HG03025 (cell line): ENCODE measurements around the gene MRPS35.

Experiments
- ATAC-seq: cut with Tn5 transposase; IDR thresholded peaks from one replicate; pipeline ENCODE4 v1.9.1; 2021; ENCODE audit warnings: mild to moderate bottlenecking, moderate library complexity; ENCODE audit not compliant: unreplicated experiment, low FRiP score

Gene MRPS35

DNA sequence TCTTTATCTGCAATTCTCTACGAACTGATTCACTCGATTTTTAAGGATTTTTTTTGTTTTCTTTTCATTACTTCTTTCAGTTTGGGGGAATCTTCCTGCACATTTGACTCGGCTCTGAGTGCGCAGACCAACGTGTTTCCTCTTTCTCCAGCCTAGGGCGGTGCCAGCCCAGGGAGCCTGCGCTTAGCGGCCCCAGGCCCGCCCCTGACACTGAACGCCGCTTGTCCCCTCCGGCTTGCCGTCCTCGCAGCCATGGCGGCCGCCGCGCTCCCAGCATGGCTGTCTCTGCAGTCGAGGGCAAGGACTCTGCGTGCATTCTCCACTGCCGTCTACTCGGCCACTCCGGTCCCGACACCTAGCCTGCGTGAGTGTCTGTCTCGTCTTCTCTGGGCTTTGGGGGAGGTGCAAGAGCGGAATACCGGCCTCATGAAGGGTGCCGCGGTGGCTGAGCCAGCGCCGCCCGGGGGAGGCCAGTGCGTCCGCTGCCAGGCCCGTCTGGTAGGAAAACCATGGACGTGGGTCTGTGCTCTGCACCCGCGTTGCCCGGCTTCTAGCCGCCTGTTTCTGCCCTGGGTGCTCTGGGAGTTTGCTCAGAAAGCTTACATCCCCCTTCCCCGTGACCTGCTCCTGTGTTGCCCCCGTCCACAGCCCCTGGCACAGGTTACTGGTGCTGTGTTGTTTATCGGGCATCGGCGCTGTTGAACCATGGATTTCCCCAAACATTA, at the start of gene MRPS35:
Gene MRPS35 (plus strand): TSS at position 241 of the 725 bp plus-strand sequence. CDS start 12 bp downstream, at position 253.
- peak; percentile 95 for ATAC-seq

- ATAC-seq = no peak
Observed at GRCh38 chr12:27665704-27666103, 44.9 kb upstream of the MRPS35 start.

- no peak for ATAC-seq
Observed at GRCh38 chr12:27666510-27666909, 44.1 kb upstream of the MRPS35 start.

DNA sequence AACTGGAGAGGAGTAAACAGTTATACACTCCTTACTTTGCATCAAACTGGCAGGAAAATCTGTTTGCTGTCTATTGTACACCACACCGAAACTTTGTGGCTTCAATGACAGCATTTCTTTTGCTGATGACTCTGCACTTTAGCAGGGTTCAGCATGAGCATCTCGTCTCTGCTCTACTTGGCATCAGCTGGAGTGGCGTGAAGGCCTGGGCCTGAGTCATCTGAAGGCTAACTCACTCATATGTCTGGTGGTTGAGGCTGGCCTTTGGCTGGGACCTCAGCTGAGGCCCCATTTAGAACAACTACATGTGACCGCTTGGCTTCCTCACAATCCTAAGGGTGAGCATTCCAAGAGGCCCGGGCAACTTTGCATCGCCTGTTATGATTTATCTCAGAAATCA, 43.1 kb upstream of the MRPS35 start:
- no peak for ATAC-seq

DNA sequence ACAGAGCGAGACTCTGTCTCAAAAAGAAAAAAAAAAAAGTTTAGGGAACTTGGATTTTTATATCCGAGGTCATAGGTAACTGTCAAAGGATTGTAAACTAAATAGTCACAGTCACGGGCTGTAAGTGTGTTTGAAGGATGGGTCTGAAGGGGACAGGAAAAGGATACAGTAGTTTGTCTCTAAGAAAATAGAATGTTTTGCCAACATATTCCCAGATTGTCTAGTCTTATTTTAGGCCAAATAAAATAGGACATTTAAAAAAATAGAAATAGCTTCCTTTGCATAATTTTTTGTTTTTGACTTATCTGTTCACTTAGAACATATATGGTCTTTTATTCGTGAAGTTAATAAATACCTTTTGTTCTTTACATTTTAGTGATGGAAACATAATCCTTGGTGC, 38.6 kb upstream of the MRPS35 start:
- no peak for ATAC-seq

- ATAC-seq = no peak
Observed at GRCh38 chr12:27672643-27673042, 38.0 kb upstream of the MRPS35 start.

DNA sequence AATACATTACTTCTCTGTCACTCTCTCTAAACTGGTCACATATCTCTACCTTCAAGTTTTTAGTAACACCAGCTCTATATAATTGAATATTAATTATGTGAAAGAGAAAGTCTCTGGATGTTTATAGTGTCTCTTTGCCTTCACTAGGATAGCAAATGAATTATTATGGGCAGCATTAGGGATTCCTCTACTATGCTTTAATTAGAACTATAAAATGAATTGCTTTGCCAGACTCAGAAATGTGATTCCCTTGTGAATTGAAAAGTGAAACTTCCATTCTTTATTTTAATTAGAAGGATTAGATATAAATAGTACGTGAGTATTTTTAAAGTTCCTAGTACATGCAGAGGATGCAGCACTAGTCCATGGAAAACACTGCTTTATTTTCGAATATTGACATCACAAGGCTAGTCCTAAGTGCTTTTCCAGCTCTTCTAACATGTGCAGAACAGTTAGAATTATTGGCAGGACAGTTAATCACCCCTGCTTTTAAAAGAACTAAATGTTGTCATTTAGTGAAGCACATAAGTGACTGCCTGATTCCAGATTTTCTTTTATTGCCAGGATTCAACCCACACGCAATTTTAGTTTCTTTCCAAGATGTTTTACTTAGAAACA, 37.4 kb upstream of the MRPS35 start:
- no peak for ATAC-seq

- ATAC-seq = no peak
Observed at GRCh38 chr12:27674989-27675388, 35.6 kb upstream of the MRPS35 start.

GRCh38 chr12:27680619-27681018, 30.0 kb upstream of the MRPS35 start:
- ATAC-seq = no peak

- ATAC-seq = no peak
Observed at GRCh38 chr12:27682534-27682933, 28.1 kb upstream of the MRPS35 start.

- ATAC-seq = no peak
Observed at GRCh38 chr12:27685274-27685673, 25.4 kb upstream of the MRPS35 start.

DNA sequence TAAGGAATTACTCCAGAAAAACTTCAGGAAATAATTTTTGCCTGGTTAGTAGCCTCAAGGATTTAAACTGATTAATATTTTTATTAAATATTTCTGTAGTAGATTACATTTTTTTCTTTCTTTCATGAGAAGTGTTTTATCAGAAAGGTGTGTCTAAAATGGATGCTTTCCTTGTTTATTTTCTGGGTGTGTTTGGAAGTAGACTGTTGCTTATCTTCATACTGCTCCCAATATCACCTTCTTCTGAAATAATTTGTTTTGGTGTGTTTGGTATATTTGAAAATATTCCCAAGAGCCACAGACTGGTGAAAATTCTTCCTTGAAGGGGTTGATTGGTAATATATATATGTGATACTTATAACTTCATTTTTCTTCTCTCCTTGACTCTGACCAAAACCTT, 24.5 kb upstream of the MRPS35 start:
- ATAC-seq = no peak

- no peak for ATAC-seq
Observed at GRCh38 chr12:27688671-27689070, 22.0 kb upstream of the MRPS35 start.

GRCh38 chr12:27689558-27690180, 21.0 kb upstream of the MRPS35 start:
- ATAC-seq = no peak

DNA sequence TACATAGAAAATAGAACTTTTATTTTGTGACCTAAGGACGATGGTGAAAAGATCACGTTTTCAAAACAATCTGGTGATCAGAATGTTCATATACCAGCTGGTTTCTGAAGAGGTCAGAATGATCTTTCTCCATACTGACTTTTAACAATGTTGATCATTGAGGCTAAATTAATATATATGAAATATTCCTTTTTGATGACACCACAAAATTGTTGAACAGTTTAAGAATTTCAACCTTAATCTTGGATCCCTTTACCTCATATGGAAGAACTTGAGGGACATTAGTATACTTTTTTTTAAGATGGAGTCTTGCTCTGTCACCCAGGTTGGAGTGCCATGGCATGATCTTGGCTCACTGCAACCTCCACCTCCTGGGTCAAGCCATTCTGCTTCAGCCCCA, 17.2 kb upstream of the MRPS35 start:
- no peak for ATAC-seq

- ATAC-seq = no peak
Observed at GRCh38 chr12:27695556-27696292, 14.9 kb upstream of the MRPS35 start.

GRCh38 chr12:27696293-27696652, 14.4 kb upstream of the MRPS35 start, which contains the start of gene REP15:
REP15 (plus strand) TSS chr12:27696447; CDS start chr12:27696563, 116 bp downstream.
- ATAC-seq = no peak

DNA sequence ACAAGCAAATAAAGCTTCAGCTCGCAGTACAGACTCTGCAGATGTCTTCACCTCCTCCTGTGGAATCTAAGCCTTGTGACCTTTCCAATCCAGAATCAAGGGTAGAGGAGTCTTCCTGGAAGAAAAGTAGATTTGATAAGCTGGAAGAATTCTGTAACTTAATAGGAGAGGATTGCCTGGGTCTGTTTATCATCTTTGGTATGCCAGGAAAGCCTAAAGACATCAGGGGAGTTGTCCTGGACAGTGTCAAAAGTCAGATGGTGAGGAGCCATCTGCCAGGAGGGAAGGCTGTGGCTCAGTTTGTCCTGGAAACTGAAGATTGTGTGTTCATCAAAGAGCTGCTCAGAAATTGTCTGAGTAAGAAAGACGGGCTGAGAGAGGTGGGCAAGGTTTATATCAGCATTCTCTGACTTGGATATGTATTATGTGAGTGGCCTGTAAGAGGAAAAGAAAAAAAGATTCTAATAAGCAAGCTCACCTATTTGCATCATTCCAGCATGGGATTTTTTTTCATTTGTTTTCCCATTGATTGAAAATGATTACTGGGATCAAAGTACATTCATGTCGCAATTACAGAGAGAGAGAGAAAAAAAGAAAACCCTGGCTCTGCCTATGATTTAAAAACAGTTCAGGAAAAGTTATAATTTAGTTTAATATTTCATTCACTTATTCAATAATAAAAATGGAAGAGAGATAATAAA, 13.6 kb upstream of the MRPS35 start:
- no peak for ATAC-seq

- ATAC-seq = peak; percentile 79
Observed at GRCh38 chr12:27703720-27704452, 6.7 kb upstream of the MRPS35 start.

- ATAC-seq = no peak
Observed at GRCh38 chr12:27705263-27705662, 5.4 kb upstream of the MRPS35 start.
